ENCODE data around the gene THOC1.

Gene THOC1

GRCh38 chr18:273525-273924, 5.7 kb upstream of the THOC1 start:
- DNase-seq: no peak

- DNase-seq: no peak
Measured at GRCh38 chr18:272650-273049, 4.8 kb upstream of the THOC1 start.

DNA sequence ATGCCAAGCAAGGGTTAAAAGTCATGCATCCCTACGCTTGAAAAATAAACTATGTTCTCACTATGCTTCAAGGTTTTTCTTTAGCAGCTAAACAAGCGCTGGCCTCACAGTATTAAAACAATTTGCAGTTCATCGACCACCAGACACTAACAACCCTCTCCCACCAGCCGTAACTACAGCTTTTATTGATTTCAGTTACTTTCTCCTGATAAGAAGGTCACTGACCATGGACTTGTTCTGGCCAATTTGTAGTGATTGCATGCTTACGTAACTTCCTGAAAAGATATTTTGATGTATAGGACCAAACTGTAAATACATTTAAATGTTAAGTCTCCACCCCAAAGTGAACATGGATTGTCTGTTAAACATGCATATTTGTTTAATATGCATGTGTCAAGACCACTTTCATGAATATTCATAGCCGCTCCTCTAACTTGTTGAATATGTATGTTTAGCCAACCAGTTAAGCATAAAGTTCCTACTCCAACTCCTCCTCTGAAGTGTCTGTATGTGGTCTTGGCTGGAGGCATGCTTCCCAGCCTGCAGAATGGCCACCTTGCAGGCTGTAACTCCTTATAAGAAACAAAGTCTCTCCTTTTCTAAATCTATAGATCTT, 1.7 kb upstream of the THOC1 start:
- no peak for DNase-seq

GRCh38 chr18:267380-267687, 513 bp downstream of the THOC1 start:
- no peak for DNase-seq

DNA sequence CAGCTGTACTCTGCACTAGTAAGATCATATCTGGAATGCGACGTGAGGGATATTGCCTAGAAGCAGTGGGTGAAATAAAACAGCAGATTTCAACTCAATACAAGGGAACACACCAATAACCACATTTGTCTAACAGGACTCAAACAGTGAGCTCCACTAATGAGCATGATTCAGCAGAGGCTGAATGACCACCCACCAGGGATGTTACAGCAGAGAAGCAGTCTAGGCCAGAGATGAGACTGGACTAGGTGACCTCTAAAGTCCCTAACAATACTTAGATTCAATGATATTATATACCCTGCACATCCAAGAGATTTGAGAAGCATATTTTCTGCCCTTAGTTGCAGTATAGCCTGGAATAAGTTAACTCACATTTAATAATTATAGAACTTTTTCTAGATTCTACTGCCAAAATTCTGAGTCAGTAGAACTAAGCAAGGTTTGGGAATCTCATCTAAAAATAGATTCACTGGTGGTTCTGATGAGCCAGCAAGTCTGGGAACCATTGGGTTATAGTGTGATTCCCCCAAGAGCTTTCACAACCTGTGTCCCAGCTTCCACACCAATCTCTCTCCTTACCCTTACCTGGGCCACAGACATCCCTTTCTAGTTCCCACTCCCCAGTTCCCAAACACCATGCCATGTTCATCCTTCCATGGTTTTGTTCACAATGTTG, 6.3 kb downstream of the THOC1 start:
- DNase-seq: no peak

GRCh38 chr18:260547-260946, 7.3 kb downstream of the THOC1 start:
- DNase-seq: no peak

DNA sequence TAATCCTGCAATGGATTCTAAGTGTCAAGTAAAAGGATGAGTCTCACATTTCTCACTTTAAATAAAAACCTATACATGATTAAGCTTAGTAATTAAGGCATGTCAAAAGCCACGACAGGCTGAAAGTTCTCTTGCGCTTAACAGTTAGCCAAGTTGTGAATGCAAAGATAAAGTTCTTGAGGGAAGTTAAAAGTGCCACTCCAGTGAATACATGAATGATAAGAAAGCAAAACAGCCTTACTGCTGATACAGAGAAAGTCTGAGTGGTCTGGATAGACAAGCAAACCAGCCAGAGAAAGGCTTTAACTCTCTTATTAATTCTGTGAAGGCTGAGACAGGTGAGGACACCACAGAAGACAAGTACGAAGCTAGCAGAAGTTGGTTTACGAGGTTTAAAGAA, 12.7 kb downstream of the THOC1 start:
- no peak for DNase-seq

- no peak for DNase-seq
Measured at GRCh38 chr18:253121-253520, 14.7 kb downstream of the THOC1 start.

GRCh38 chr18:251572-251971, 16.3 kb downstream of the THOC1 start:
- no peak for DNase-seq

GRCh38 chr18:250685-251084, 17.2 kb downstream of the THOC1 start:
- no peak for DNase-seq

- DNase-seq: no peak
Measured at GRCh38 chr18:248053-248452, 19.8 kb downstream of the THOC1 start.

GRCh38 chr18:245282-245847, 22.5 kb downstream of the THOC1 start:
- no peak for DNase-seq

DNA sequence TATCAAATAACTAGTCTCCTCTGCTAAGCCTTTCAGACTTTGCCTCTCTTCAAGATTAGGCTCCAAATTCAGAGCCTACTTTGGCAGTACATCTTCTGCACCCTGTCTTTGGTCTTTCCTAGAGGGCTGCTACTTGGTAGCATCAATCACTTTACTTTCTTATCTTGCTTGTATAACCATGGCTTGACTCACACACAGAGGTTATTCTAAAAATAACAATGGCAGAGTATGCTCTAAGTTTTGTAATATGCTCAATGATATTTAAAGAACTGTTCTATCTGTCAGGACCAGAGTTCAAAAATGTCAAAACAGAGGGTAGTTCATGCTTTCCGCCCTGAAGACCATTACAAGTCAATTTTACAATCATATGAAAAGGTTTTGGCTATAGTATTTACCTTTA, 27.7 kb downstream of the THOC1 start:
- DNase-seq: no peak

GRCh38 chr18:231563-231962, 36.3 kb downstream of the THOC1 start:
- no peak for DNase-seq

- no peak for DNase-seq
Measured at GRCh38 chr18:228586-228985, 39.3 kb downstream of the THOC1 start.

DNA sequence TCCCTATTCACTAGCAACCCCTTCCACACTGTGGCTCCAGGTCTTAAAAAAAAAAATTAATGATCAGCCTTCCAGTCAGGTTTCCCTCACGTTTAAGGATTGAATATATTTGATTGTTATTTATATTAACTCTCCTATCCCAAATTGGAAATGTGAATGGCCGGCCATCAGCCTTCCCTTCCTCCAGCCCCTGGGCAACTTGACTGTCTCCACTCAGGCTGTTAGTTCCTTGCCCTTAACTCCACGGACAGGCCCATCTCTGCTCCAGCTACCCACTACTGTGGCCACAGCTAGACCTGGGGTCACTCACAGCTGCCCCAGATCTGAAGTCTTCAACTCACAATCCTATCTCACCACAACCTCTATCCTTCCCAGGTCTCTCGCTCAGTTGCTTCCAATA, 39.9 kb downstream of the THOC1 start:
- no peak for DNase-seq

- DNase-seq: no peak
Measured at GRCh38 chr18:227374-227773, 40.5 kb downstream of the THOC1 start.

GRCh38 chr18:225745-226144, 42.1 kb downstream of the THOC1 start:
- no peak for DNase-seq

GRCh38 chr18:220708-221107, 47.1 kb downstream of the THOC1 start:
- DNase-seq: no peak

- DNase-seq: no peak
Measured at GRCh38 chr18:217532-218336, 50.1 kb downstream of the THOC1 start.

GRCh38 chr18:215448-216010, 52.3 kb downstream of the THOC1 start:
- DNase-seq: no peak

GRCh38 chr18:213966-214365, 53.9 kb downstream of the THOC1 start:
- DNase-seq: no peak

GRCh38 chr18:213505-213904, 54.3 kb downstream of the THOC1 start:
- DNase-seq: no peak

- no peak for DNase-seq
Measured at GRCh38 chr18:212780-213179, 55.1 kb downstream of the THOC1 start.

Data from GOT3 (cell line).